ENCODE measurements around the gene DUSP9. TPM values are rescaled to one million over a fixed set of nuclear protein-coding genes. Genes with fewer than 3 reads are reported as not detected.
"Not testable (repeated sequence)": the region's sequence is repeated elsewhere in the genome, so short reads cannot be mapped to it uniquely, and the experiment has no call there.

DUSP9 gene
- polyA plus RNA-seq, 5 donors: 0.12 to 0.69 (median 0.45) TPM; not detected in 2

DNA sequence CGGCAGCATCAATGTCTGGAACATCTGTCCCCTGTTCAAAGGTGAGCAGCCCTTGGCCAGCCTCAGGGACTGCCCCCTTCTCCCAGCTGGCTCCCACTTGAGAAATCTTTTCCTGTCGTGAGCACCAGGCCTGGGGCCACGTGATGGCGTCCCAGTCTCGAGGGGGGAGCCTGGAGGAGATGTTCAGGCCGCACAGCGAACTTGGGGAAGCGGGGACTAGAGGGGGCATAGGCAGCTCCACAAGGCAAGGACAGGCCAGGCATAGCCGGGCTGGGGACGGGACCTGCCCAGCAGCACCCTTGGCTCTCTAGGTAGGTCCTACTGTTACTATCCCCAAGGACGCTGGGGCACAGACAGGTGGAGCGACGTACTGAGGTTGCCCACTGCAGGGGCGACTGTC lies 43.5 kb downstream of the DUSP9 start:
- DNase-seq: no peak

GRCh38 chrX:153691032-153691827 lies 44.2 kb downstream of the DUSP9 start:
- DNase-seq: not testable (repeated sequence)

DNA sequence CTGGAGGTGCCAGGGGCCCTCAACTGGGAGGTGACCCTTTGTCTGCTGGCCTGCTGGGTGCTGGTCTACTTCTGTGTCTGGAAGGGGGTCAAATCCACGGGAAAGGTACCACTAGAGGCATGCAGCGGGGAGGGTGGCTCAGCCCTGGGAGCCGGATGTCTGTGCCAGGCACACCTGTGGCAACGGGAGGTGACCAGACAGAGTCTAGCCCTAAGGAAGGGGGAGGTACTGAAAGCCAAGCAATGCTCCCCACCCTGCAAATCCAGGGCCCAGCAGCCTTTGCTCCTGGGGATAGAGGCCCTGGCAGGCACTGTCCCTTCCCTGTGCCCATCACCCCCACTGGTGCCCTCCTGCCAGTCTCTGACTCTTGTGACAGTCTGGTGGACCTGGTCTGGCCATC lies 45.0 kb downstream of the DUSP9 start:
- DNase-seq: no peak

DNA sequence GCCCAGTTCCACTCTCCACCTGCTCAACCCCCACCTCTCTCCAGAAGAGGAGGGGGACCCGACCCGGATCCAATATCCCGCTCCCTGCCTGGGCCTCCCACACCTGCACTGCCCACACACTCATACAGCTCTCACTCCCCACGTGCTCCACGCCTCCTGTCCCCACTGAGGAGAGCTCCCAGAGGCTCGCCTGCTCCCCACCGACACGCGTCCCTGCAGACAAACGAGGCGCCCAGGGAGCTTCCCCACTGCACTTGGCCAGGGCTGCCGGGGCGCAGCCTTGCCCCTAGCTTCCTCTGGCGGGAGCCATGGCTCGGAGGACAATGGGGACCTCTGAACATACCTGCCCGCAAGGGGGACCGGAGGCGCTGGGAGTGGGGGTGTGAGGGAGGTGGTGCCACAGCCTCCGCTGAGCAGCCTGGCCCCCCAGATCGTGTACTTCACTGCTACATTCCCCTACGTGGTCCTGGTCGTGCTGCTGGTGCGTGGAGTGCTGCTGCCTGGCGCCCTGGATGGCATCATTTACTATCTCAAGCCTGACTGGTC lies 45.7 kb downstream of the DUSP9 start:
- DNase-seq: no peak

DNA sequence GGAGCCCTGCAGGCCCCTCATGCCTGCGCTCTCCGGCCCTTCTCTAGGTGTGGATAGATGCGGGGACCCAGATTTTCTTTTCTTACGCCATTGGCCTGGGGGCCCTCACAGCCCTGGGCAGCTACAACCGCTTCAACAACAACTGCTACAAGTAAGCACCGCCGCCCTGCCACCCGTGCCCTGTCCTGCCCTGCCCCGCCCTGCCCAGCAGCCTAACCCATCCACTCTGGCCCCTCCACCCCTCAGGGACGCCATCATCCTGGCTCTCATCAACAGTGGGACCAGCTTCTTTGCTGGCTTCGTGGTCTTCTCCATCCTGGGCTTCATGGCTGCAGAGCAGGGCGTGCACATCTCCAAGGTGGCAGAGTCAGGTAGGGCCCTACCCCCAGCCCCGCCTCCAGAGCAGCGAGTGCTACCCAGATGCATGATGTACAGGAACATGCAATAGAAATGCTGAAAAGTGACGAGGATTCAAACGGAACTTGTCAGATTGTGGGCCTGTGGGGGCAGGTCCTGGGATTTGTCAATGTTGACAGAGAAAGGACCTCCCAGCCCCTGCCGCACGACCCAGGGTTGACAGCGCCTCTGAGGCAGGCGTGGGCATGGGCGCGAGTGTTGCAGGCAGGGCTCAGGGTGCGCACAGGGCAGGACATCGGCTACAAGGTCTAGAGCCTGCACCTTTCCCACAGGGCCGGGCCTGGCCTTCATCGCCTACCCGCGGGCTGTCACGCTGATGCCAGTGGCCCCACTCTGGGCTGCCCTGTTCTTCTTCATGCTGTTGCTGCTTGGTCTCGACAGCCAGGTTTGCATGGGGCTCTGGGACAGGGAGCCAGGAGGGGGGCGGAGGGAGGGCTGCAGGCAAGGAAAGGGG lies 46.4 kb downstream of the DUSP9 start:
- no peak for DNase-seq

DNA sequence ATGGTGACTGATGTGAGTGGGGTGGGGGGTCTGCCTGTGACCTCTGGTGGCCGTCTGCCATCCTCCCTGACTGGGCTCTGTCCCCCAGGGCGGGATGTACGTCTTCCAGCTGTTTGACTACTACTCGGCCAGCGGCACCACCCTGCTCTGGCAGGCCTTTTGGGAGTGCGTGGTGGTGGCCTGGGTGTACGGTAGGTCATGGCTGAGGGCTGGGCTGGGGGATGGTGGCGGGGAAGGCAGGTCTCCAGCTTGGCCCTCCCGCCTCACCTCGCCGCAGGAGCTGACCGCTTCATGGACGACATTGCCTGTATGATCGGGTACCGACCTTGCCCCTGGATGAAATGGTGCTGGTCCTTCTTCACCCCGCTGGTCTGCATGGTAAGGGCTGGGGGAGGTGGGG lies 47.3 kb downstream of the DUSP9 start:
- DNase-seq: not testable (repeated sequence)

- DNase-seq: no peak
Observed at GRCh38 chrX:153694687-153695270, 47.8 kb downstream of the DUSP9 start.

DNA sequence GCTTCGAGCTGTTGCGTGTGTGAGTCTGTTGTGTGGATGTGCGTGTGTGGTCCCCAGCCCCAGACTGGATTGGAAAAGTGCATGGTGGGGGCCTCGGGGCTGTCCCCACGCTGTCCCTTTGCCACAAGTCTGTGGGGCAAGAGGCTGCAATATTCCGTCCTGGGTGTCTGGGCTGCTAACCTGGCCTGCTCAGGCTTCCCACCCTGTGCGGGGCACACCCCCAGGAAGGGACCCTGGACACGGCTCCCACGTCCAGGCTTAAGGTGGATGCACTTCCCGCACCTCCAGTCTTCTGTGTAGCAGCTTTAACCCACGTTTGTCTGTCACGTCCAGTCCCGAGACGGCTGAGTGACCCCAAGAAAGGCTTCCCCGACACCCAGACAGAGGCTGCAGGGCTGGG lies 49.1 kb downstream of the DUSP9 start:
- no peak for DNase-seq

- not testable (repeated sequence) for DNase-seq
Observed at GRCh38 chrX:153696538-153696937, 49.5 kb downstream of the DUSP9 start.

GRCh38 chrX:153696986-153697722 lies 50.2 kb downstream of the DUSP9 start:
- DNase-seq: not testable (repeated sequence)

DNA sequence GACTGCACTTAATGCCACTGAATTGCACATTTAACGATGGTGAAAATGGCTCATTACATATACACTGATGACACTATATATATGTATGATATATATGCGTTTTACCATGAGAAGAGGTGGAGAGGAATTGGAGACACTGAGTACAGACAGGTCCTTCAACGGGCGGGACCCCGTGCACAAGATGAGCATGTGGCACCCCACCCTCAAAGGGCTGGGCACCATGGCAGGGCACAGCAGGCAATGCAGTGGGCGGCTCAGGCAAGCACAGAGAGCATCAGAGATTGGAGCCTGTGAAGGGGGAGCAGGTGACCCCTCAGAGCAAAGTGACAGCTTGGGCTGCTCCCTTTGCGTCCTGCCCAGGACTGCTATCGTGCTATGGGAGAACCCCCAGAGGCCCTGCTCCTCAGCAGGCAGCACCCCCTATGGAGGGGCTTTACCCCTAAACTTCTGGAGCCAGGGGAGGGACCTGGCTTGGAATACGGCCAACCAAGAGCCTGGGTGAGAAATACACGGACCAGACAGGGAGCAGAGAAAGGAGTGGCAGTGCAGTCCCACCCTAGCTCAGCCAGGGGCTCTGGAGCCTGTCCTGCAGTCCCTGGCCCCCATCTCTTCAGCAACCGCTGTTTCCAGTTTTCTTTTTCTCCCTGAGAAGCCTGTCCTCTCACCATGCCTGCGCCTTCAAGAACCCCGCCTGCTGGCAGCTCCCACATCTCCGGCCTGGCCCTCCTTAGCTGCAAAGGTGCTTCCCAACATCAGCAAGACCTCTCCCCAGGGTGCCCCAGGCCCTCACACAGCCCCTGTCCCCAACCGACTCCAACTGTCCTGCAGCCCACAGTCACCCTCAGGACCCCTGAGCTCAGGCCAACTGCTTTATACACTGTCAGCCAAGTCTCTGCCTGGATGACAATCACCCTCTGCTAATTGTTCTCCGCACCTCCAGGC lies 51.2 kb downstream of the DUSP9 start:
- DNase-seq: no peak

DNA sequence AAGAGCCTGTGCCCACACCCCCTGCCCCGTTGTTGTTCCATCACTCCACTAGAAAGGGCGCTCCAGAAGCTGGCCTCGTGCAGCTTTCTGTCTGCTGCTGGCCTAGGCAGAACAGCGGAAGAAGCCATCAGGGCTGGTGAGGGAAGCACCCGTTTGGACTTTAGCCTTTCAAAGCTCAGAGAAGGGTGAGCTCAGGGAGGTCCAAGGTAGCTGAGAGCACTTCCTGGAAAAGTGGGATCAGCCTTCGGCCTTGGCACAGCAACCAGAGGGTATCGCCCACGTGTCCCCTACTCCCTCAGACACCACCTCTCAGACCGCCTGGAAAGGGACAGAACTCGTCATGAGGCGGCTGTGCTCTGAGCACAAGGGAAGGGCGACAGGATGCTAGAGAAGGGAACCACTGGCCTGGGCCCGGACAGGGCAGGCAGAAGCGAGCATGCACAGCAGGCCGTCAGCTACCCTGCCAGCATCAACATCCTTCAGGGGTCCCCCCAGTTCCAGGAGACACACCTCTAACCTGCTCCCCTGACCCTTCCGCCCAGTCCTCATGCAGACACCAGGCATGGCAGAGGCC lies 52.3 kb downstream of the DUSP9 start:
- DNase-seq: not testable (repeated sequence)

DNA sequence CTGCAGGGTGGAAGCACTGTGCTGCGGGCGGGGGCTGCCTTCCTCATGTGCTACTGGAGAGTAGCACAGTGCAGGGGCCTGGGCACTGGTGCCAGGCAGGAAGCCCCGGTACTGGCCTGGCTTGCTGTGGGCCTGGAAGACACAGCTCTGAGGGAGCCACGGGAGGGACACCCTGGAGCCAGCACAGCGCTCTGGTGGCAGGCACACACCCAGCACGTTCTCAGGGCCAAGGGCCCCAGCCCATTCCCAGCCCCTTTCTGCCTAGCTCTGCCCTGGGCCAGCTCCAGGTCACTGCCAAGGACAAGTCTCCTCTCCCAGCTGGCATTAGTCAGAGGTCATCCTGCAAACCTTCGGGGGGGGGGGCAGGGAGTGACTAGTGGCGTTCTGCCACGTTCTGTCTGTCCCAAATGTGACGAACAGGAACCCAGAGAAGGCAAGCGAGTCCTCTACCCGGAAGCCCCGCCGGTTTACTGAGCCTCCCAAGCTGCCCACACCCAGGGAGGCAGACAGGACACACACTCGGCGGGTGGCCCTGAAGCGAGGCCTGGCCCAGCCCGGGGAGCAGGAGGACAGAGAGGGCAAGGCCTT lies 52.9 kb downstream of the DUSP9 start:
- not testable (repeated sequence) for DNase-seq

DNA sequence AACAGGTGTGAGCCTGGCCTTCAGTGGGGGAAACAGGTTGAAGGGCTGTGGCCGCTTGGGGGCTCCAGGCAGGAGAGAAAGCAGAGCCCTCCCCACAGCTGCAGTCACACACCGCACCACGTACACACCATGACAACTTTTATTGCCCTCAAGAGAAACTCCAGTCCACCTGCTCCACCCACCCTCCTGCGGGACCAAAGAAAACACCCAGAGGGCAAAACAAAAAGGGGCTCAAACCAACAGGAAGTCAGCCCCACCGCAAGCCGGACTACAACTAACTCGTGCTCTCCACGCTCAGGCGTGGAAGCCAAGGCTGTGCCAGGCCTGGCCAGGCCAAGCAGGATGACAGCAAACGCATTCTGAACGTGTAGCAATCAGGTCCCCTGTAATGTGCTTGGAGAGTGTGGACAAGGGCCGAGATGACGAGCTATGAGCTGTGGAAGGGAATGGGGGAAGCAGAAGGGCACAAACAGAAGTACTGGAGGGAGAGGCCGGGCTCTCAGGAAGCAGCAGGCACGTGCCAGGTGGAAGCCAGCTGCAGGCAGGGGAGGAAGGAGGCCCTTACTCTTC lies 53.5 kb downstream of the DUSP9 start:
- no peak for DNase-seq

Other genes with a start within 250 kb of the DUSP9 start
- not detected for gene PNMA6E, start 245.9 kb upstream of the DUSP9 start, polyA plus RNA-seq (ENCODE audit: insufficient read depth in 1 of 5, insufficient read length in 5 of 5, low replicate concordance in 1 of 5)
- gene ZFP92, start 235.7 kb upstream of the DUSP9 start, polyA plus RNA-seq (ENCODE audit: insufficient read depth in 1 of 5, insufficient read length in 5 of 5, low replicate concordance in 1 of 5): 1 to 10 TPM in 1 of 5 donors, under 1 TPM in 4; 0.78 to 1.2 (median 0.91) TPM
- 1 to 10 TPM in 1 of 5 donors, under 1 TPM in 4; 0.35 to 1.2 (median 0.76) TPM for gene TREX2, start 201.1 kb upstream of the DUSP9 start, polyA plus RNA-seq (ENCODE audit: insufficient read depth in 1 of 5, insufficient read length in 5 of 5, low replicate concordance in 1 of 5)
- 10 to 100 TPM; 27.1 to 45.0 (median 36.5) TPM for gene HAUS7, start 176.6 kb upstream of the DUSP9 start, polyA plus RNA-seq (ENCODE audit: insufficient read depth in 1 of 5, insufficient read length in 5 of 5, low replicate concordance in 1 of 5)
- gene BGN, start 152.2 kb upstream of the DUSP9 start, polyA plus RNA-seq (ENCODE audit: insufficient read depth in 1 of 5, insufficient read length in 5 of 5, low replicate concordance in 1 of 5): 100 to 1,000 TPM; 124 to 242 (median 164) TPM
- gene ATP2B3, start 129.6 kb upstream of the DUSP9 start, polyA plus RNA-seq (ENCODE audit: insufficient read depth in 1 of 5, insufficient read length in 5 of 5, low replicate concordance in 1 of 5): under 1 TPM; 0.17 to 0.43 (median 0.29) TPM
- 10 to 100 TPM; 11.3 to 20.1 (median 12.6) TPM for gene CCNQ, start 48.1 kb upstream of the DUSP9 start, polyA plus RNA-seq (ENCODE audit: insufficient read depth in 1 of 5, insufficient read length in 5 of 5, low replicate concordance in 1 of 5)
- gene PNCK, start 26.6 kb downstream of the DUSP9 start, polyA plus RNA-seq (ENCODE audit: insufficient read depth in 1 of 5, insufficient read length in 5 of 5, low replicate concordance in 1 of 5): 1 to 10 TPM in 1 of 5 donors, under 1 TPM in 4; 0.54 to 1.1 (median 0.64) TPM
- gene SLC6A8, start 40.7 kb downstream of the DUSP9 start, polyA plus RNA-seq (ENCODE audit: insufficient read depth in 1 of 5, insufficient read length in 5 of 5, low replicate concordance in 1 of 5): 1 to 10 TPM; 3.7 to 9.8 (median 7.8) TPM
- gene BCAP31, start 77.2 kb downstream of the DUSP9 start, polyA plus RNA-seq (ENCODE audit: insufficient read depth in 1 of 5, insufficient read length in 5 of 5, low replicate concordance in 1 of 5): 100 to 1,000 TPM; 119 to 161 (median 139) TPM
- 10 to 100 TPM in 1 of 5 donors, 1 to 10 TPM in 4; 5.7 to 11.7 (median 7.2) TPM for gene ABCD1, start 77.7 kb downstream of the DUSP9 start, polyA plus RNA-seq (ENCODE audit: insufficient read depth in 1 of 5, insufficient read length in 5 of 5, low replicate concordance in 1 of 5)
- gene PLXNB3, start 117.0 kb downstream of the DUSP9 start, polyA plus RNA-seq (ENCODE audit: insufficient read depth in 1 of 5, insufficient read length in 5 of 5, low replicate concordance in 1 of 5): 1 to 10 TPM; 2.1 to 4.1 (median 3.7) TPM
- 10 to 100 TPM in 1 of 5 donors, 1 to 10 TPM in 3, under 1 TPM in 1; 0.63 to 14.2 (median 1.4) TPM for gene SRPK3, start 133.8 kb downstream of the DUSP9 start, polyA plus RNA-seq (ENCODE audit: insufficient read depth in 1 of 5, insufficient read length in 5 of 5, low replicate concordance in 1 of 5)
- gene IDH3G, start 147.2 kb downstream of the DUSP9 start, polyA plus RNA-seq (ENCODE audit: insufficient read depth in 1 of 5, insufficient read length in 5 of 5, low replicate concordance in 1 of 5): 10 to 100 TPM; 48.9 to 75.0 (median 52.7) TPM
- gene SSR4, start 147.5 kb downstream of the DUSP9 start, polyA plus RNA-seq (ENCODE audit: insufficient read depth in 1 of 5, insufficient read length in 5 of 5, low replicate concordance in 1 of 5): 100 to 1,000 TPM; 152 to 222 (median 163) TPM
- gene PDZD4, start 183.3 kb downstream of the DUSP9 start, polyA plus RNA-seq (ENCODE audit: insufficient read depth in 1 of 5, insufficient read length in 5 of 5, low replicate concordance in 1 of 5): 10 to 100 TPM in 3 of 5 donors, 1 to 10 TPM in 2; 8.5 to 13.9 (median 10.4) TPM
- gene L1CAM, start 239.0 kb downstream of the DUSP9 start, polyA plus RNA-seq (ENCODE audit: insufficient read depth in 1 of 5, insufficient read length in 5 of 5, low replicate concordance in 1 of 5): under 1 TPM; 0.13 to 0.44 (median 0.20) TPM

Data from right lung (tissue), 5 donors.